ENCODE results near the gene ZNF621.

GRCh38 chr3:40550167-40550566 is 25.4 kb downstream of the ZNF621 start:
- TF ChIP-seq ZFX (IDR thresholded peaks at IDR 0.05): no peak
- TF ChIP-seq CTCF (conservative IDR thresholded peaks at IDR 0.05): no peak

All from C4-2B (cell line).